GDM1 (cell line): ENCODE results near the gene PPP2R3C.
"Not testable (repeated sequence)": the region's sequence is repeated elsewhere in the genome, so short reads cannot be mapped to it uniquely, and the experiment has no call there.

Source experiments
- DNase-seq: peaks from one replicate; lab custom pipeline; 2025; lab: John Stamatoyannopoulos, UW

PPP2R3C gene

GRCh38 chr14:35124127-35124526, 2.3 kb upstream of the PPP2R3C start:
- DNase-seq: no peak

DNA sequence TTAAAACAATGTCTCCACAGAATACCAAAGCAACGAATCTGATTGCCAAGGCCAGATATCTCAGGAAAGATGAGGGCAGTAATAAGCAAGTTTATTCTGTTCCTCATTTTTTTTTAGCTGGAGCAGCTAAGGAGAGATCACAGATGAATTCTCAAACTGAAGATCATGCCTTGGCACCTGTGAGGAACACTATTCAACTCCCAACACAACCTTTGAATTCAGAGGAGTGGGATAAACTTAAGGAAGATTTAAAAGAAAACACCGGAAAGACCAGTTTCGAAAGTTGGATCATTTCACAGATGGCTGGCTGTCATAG, 1.6 kb upstream of the PPP2R3C start:
- no peak for DNase-seq

GRCh38 chr14:35122696-35123387, 1.1 kb upstream of the PPP2R3C start:
- no peak for DNase-seq

DNA sequence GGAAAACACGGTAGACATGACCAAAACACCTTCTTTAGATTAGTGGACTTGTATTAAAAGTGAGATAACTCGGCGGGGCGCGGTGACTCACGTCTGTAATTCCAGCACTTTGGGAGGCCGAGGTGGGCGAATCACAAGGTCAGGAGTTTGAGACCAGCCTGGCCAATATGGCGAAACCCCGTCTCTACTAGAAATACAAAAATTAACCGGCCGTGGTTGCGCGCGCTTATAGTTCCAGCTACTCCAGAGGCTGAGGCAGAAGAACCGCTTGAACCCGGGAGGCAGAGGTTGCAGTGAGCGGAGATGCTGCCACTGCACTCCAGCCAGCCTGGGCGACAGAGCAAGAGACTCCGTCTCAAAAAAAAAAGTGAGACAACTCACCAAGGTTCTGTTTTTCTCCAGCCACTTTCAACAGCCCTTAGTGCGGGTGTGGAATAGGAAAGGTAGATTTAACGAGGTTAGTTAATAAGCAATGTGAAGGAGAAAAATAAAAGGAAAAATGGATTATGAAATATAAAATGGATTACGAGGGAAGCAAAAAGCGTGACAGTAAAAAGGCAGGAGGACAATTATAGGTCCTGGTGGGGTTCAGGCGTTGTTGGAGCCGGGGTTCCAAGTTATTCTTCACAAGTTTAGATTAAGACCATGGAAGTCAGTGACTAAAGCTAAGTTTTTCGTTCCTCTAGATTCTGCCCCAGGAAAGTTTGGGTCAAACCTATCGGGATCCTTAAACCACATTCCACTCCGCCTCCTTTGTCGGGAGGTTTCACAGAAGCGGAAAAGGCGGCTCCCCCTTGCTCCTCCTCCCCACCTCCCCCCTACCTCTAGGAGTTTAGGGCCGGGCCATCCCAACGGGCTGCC, 534 bp downstream of the PPP2R3C start:
- no peak for DNase-seq

GRCh38 chr14:35117112-35117511, 4.7 kb downstream of the PPP2R3C start:
- DNase-seq: no peak

GRCh38 chr14:35116242-35116641, 5.5 kb downstream of the PPP2R3C start:
- no peak for DNase-seq

DNA sequence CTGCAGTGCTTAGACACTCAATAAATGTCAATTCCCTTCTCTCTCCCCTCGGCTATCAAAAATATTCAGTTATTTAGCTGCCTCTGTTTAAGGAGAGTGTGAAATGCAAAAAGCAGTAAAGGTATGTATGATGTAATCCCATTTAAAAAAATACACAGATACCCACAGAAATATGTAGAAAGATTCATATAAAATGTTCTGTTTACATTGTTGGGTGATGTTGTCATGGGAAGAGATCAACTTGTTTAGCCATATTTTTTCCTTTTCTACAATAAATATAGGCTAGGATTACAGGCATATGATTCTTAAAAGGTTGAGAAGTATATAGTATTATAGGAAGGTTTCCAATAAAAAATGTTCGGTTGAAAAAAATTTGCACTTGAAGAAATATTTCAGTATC, 7.8 kb downstream of the PPP2R3C start:
- DNase-seq: no peak

DNA sequence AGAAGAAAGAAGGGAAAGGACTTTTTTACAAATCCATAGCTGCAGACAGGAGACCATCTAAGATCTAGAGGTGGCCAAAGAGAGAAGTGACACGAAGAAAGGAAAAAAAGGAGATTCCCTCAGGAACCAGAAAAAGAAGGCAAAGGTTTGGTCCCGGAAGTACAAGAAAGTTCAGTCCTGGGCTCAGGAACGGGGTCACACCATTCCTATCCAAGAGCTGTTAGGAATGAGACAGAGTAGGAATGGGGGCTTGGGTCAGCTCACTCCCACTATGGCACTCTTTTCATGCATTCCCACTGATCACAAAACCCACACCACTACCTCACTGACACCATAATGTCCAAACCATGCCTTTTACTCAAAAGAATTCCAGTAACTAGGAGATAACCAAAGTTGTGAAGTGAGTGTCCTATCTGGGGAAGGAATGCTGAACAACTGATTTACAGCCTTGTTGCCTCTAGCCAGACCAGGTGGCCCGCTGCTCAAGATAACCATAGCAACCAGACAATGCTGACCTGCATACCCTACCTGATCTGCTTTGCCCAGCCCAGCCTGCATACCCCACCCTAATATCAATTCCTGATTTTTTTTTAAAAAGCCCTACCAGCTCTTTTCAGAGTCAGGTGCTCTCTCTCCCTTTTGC, 8.4 kb downstream of the PPP2R3C start:
- no peak for DNase-seq

GRCh38 chr14:35112641-35113040, 9.1 kb downstream of the PPP2R3C start:
- no peak for DNase-seq

GRCh38 chr14:35107866-35108265, 13.9 kb downstream of the PPP2R3C start:
- no peak for DNase-seq

GRCh38 chr14:35094645-35095044, 27.1 kb downstream of the PPP2R3C start:
- not testable (repeated sequence) for DNase-seq

DNA sequence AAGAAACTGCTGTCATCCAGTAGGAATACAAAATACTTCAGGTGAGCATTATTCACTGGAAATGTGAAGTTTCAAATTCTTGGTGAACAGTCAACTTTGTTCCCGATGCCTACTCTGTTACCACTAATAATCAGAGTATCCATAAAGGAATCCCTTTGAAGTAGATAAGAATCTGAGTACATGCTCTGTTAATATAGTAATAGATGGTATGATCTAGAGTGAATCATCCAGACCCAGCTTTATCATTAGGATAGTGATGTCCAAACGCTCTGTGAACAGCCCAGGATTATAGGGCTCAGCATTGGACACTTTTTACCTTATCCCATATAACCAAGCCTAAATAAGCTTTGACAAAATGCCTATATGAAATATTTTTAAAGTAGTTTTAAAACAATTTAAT, 33.3 kb downstream of the PPP2R3C start:
- DNase-seq: no peak

DNA sequence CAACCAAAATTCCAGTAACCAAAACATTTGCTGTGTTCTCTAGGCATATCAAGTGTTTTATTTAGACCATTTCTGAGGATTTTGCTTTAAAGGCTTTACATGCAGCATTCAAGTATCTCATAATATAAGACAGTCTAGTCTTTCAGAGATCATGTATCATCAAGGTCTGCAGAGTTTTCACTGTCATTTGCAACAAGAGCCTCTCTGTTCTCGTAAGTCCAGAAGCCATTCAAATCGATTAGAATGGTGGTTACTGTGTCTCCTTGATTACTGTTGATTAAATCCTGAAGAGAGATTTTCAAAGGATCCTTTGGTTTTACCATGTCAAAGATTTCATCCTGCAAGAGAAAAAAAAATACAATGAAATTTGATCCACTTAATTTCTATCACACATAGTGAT, 36.3 kb downstream of the PPP2R3C start:
- DNase-seq: no peak

DNA sequence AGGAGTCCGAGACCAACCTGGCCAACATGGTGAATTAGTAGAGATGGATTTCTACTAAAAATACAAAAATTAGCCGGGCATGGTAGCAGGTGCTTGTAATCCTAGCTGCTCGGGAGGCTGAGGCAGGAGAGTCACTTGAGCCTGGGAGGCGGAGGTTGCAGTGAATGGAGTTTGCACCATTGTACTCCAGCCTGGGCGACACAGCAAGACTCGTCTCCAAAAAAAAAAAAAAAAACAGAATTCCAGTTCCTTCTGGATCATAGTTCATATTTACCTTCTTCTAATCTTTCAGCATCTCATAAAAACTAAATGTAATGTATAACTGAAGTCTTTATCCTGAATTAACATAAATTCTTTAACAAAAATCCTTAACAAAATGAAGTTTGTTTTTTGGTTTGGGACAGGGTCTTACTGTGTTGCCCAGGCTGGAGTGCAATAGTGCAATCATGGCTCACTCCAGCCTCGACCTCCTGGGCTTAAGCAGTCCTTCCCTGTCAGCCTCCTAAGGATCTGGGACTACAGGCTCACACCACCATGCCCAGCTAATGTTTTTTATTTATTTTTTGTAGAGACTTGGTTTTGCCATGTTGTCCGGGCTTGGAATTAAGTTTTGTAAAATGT, 38.1 kb downstream of the PPP2R3C start:
- DNase-seq: no peak

DNA sequence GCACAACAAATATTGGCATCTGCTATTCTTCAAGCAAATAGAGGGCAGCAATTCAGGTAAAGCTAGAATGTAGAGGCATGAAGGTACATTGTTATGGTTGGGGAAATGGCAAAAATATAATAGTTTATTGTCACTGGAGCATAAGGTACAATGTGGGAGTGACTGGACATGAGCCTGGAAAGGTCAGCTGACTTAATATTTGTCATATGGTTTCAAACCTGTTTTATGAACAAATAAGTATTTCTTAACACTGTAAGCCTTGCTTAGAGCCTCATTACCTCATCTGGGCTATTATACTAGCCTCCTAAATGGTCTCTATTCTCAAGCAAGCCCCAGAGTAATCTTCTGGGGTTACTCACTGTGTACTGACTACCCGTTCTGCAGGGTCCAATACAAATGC, 42.0 kb downstream of the PPP2R3C start:
- DNase-seq: no peak

DNA sequence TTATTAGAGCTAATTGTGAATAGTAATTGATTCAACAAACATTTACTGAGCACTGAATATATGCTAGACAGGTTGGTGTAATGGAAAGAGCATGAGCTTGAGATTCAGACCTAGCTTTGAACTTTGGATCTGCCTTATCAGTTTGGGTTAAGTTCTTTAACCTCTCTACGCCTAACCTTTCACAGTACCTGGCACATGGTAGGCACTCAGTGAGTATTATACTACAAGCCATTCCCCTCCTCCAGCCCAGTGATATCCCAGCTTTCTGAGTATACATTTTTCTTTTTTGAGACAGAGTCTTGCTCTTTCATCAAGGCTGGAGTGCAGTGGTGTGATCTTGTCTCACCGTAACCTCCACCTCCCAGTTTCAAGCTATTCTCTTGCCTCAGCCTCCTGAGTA, 43.7 kb downstream of the PPP2R3C start:
- no peak for DNase-seq

DNA sequence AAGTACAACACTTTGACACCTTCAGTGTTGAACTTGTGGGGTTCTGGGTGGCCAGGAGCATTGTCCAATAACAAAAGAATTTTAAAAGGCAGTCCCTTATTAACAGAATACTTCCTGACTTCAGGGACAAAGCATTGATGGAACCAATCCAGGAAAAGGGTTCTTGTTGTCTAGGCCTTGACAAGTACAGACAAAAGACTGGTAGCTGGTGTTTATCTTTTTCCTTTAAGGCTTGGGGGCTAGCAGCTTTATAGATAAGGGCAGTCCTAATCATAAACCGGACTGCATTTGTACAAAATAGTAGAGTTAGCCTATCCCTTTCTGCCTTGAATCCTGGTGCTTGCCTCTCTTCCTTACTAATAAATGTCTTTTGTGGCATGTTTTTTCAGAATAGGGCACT, 48.3 kb downstream of the PPP2R3C start:
- DNase-seq: no peak

DNA sequence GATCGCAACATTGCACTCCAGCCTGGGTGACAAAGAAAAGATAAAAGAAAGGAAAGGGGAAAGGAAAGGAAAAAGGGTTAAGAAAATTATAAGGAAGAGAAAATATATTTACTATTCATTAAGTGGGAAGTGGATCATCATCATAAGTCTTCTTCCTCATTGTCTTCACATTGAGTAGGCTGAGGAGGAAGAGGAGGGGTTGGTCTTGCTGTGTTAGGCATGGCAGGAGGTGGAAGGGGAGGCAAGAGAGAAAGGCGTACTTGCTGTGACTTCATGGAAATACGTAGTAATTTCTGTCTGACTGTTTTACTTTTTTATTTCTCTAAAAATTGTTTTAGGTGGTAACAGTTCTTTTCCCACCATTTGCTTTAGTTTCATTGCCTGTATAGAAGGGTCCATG, 49.6 kb downstream of the PPP2R3C start:
- DNase-seq: no peak

- DNase-seq: no peak
These were observed 53.4 kb downstream of the PPP2R3C start for GRCh38 chr14:35068238-35069012.

- not testable (repeated sequence) for DNase-seq
These were observed 56.1 kb downstream of the PPP2R3C start for GRCh38 chr14:35065731-35066130.

- DNase-seq: not testable (repeated sequence)
These were observed 60.5 kb downstream of the PPP2R3C start for GRCh38 chr14:35061113-35061791.
